Fibroblast of villous mesenchyme (primary cell): ENCODE data around the gene DNM1. TPM values are rescaled to one million over a fixed set of nuclear protein-coding genes. Genes with fewer than 3 reads are reported as not detected.

Experiments used
- DNase-seq: peaks from one replicate; pipeline ENCODE4 v3.0.0-alpha.2; 2010; ENCODE audit warnings: low read depth
- H3K4me3 ChIP-seq: 2 replicates; pipeline ENCODE4 v1.5.1; 2011; ENCODE audit warnings: low read depth, mild to moderate bottlenecking, low read length
- CTCF ChIP-seq: IDR thresholded peaks from 2 replicates; pipeline ENCODE4 v1.5.1; 2012; ENCODE audit warnings: low read depth, mild to moderate bottlenecking, low read length; ENCODE audit not compliant: insufficient read depth
- total RNA-seq: library from RNA; depleted of rRNA; stranded (reverse); fragments of >200 nt; gene quantifications from 2 replicates; pipeline ENCODE4 v1.2.3, GENCODE V29; 2012

The DNM1 gene
- total RNA-seq, 1 donor = 15.5 TPM

- peak; percentile 94 for DNase-seq
- H3K4me3 ChIP-seq = peak overlapping the region; percentile 47
- no peak for TF ChIP-seq CTCF
Observed at GRCh38 chr9:128218518-128219389, 15.6 kb downstream of the DNM1 start.

DNA sequence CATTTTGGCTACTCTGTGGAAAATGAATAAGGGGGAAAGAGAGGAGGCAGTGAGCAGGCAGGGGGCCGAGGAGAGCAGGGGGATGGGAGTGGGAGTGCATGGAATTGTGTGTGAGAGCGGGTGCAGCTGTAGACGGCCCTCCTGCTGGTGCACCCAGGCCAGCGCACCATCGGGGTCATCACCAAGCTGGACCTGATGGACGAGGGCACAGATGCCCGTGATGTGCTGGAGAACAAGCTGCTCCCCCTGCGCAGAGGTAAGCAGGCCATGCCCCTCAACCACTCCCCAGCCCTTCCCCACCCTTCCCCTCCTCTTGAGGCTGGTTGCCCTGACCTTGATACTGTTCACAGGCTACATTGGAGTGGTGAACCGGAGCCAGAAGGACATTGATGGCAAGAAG is 16.7 kb downstream of the DNM1 start:
- TF ChIP-seq CTCF = no peak
- no peak for DNase-seq
- H3K4me3 ChIP-seq = no peak overlapping the region

GRCh38 chr9:128222026-128222425 is 18.8 kb downstream of the DNM1 start:
- H3K4me3 ChIP-seq = no peak overlapping the region
- no peak for DNase-seq
- TF ChIP-seq CTCF = no peak

DNA sequence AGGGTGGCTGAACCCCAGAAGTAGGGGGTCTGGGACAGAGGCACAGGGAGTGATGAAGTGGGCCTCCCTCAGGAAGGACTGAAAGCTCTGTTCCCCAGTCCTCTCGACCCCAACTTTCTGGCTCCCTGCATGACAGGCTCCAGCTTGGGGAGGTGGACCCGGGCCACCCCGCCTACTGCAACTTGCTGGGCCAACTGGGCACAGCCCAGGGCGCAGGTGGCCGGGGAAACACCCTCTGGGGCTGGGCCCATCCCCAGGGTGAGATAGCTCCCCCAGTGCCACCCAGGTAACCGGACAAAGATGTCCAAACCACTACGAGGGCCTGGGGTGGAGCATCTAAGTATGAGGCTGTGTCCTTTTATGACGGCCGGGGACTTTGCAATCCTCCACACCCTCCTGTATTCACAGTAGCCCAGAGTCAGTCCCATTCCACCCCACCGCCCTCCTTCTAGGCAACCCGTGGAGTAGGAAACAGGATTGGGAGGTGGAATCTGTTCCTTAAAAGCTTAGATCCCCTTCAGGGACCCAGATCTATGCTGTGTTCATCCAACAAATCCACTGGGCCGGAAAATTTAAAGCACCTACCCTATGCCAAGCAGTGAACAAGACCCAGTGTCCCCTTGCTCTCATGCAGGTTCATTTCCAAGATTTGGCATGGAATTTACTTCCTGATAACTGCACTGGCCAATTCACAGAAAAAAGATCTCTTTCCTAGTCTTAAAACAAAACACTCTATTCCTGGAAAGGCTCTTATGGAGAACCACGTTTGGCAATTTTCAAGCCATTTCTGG is 19.9 kb downstream of the DNM1 start:
- no peak overlapping the region for H3K4me3 ChIP-seq
- no peak for TF ChIP-seq CTCF
- DNase-seq = no peak

DNA sequence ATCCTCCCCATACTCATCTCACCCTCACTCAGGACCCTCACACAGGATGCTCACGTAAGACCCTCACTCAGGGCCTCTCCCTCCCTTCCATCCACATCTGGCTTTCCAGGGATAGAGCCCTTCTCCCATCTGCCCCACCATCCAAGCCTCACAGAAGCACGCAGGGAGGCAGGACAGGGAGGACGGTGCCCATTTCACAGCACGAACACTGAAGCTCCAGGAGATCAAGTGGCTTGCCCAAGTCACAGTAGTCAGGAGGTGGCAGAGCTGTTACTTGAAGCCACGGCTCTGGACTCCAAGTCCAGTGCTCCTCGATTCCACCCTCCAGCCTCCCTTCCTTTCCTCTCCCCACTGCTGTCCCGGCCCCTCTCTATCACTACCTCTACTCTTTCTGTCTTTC is 21.7 kb downstream of the DNM1 start:
- no peak overlapping the region for H3K4me3 ChIP-seq
- no peak for DNase-seq
- TF ChIP-seq CTCF = no peak

DNA sequence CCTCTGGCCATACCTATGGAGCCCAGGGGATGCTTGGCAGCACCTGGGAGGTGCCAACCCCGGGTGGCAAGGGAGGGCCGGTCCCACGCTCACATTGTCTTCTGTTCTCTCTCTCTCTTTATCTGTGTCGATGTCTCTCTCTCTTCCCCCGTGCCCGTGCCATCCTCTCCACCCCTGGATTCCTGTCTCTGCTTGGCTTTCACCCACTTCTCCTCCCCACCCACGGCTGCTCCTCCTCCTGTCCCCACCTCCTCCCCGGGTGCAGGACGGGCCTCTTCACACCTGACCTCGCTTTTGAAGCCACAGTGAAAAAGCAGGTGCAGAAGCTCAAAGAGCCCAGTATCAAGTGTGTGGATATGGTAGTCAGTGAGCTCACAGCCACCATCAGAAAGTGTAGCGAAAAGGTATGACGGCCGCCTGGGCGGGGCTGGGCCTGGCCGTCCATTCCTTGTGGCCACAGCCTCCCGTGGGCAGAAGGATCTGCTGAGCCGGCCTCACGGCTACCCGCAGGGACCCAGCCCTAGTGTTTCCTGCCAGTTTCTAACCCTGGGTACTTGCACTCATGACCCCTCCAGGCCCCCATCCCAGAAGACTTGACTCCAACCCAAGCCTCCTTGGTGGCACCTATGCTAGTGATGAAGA is 22.7 kb downstream of the DNM1 start:
- TF ChIP-seq CTCF = no peak
- no peak for DNase-seq
- H3K4me3 ChIP-seq = no peak overlapping the region
